DOHH2 (cell line): ENCODE measurements around the gene OXLD1.

Source experiments
- EZH2phosphoT487 ChIP-seq: fragments of 200-600 bp; sonication (generic); IDR thresholded peaks from 2 replicates; pipeline ENCODE4 v1.6.1; 2017; ENCODE audit warnings: borderline replicate concordance, mild to moderate bottlenecking, antibody characterized with exemption, low read length, moderate library complexity, mixed read lengths
- TF ChIP-seq, protein P1 (sequence below): fragments of 200-600 bp; sonication (generic); IDR thresholded peaks from one replicate; pipeline ENCODE4 v1.5.1; 2014; ENCODE audit warnings: antibody characterized with exemption, mild to moderate bottlenecking, low read depth, low read length; ENCODE audit not compliant: poor library complexity, severe bottlenecking

DNA sequence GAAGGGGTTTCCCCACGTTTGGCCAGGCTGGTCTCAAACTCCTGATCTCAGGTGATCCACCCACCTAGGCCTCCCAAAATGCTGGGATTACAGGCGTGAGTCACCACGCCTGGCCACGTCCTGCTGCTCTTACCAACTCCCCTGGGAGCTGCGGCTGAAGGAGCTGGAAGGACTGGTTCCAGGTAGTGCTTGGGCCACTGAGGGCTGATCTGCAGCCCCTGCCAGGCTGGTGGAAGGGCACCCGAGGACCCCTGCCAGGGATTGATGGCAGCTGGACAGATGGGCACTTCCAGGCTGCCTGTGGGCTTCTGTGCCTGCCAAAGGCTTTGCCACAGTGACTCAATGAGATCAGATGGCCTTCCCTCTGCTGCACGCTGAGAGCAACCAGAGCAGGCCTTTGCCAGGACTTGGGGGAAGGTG is 2.3 kb downstream of the OXLD1 start:
- TF ChIP-seq, protein P1, sequence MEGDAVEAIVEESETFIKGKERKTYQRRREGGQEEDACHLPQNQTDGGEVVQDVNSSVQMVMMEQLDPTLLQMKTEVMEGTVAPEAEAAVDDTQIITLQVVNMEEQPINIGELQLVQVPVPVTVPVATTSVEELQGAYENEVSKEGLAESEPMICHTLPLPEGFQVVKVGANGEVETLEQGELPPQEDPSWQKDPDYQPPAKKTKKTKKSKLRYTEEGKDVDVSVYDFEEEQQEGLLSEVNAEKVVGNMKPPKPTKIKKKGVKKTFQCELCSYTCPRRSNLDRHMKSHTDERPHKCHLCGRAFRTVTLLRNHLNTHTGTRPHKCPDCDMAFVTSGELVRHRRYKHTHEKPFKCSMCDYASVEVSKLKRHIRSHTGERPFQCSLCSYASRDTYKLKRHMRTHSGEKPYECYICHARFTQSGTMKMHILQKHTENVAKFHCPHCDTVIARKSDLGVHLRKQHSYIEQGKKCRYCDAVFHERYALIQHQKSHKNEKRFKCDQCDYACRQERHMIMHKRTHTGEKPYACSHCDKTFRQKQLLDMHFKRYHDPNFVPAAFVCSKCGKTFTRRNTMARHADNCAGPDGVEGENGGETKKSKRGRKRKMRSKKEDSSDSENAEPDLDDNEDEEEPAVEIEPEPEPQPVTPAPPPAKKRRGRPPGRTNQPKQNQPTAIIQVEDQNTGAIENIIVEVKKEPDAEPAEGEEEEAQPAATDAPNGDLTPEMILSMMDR = no peak
- TF ChIP-seq EZH2phosphoT487 = no peak
